GM23338 (cell line): ENCODE data around the gene ETV6.

Experiments
- CREB1 ChIP-seq: fragments of 250-450 bp; sonication (Bioruptor Pico); IDR thresholded peaks from 2 replicates; pipeline ENCODE4 v1.5.0; 2020; ENCODE audit warnings: low read depth, mild to moderate bottlenecking, moderate library complexity
- ETS1 ChIP-seq: IDR thresholded peaks from 2 replicates; pipeline ENCODE4 v1.6.1; 2016; ENCODE audit warnings: antibody characterized with exemption
- EZH2 ChIP-seq: fragments of 200-600 bp; sonication (generic); IDR thresholded peaks from one replicate; pipeline ENCODE4 v1.8.0; 2017; ENCODE audit warnings: antibody characterized with exemption, mild to moderate bottlenecking, low read depth; ENCODE audit not compliant: unreplicated experiment
- EZH2phosphoT487 ChIP-seq: fragments of 200-600 bp; sonication (generic); IDR thresholded peaks from one replicate; pipeline ENCODE4 v1.8.1; 2018; ENCODE audit warnings: antibody characterized with exemption; ENCODE audit not compliant: unreplicated experiment
- JUNB ChIP-seq: IDR thresholded peaks from one replicate; pipeline ENCODE4 v1.6.1; 2016; ENCODE audit warnings: antibody characterized with exemption; ENCODE audit not compliant: unreplicated experiment
- NANOG ChIP-seq: IDR thresholded peaks from 2 replicates; pipeline ENCODE4 v1.6.1; 2016; ENCODE audit warnings: antibody characterized with exemption, borderline replicate concordance
- POLR2AphosphoS5 ChIP-seq: IDR thresholded peaks from 2 replicates; pipeline ENCODE4 v1.6.1; 2016; ENCODE audit warnings: antibody characterized with exemption, low read depth
- ZNF114 ChIP-seq: fragments of 250-450 bp; sonication (Bioruptor Pico); IDR thresholded peaks from 2 replicates; pipeline ENCODE4 v1.5.0; 2020; ENCODE audit warnings: mild to moderate bottlenecking, moderate library complexity
- ZNF331 ChIP-seq: fragments of 250-450 bp; sonication (Bioruptor Pico); IDR thresholded peaks from 2 replicates; pipeline ENCODE4 v1.5.0; 2020; ENCODE audit warnings: low read depth, mild to moderate bottlenecking, moderate library complexity
- ZNF462 ChIP-seq: fragments of 250-450 bp; sonication (Bioruptor Pico); IDR thresholded peaks from 2 replicates; pipeline ENCODE4 v1.5.0; 2020; ENCODE audit warnings: mild to moderate bottlenecking, moderate library complexity
- TF ChIP-seq, protein P1 (sequence below), 2 experiments: fragments of 200-600 bp in 1 of 2; sonication (generic) in 1 of 2; conservative IDR thresholded peaks; 2 replicates each; pipeline versions ENCODE4 v1.5.1 to v1.6.1; 2016 to 2017; ENCODE audit warnings: antibody characterized with exemption in 2 of 2, low read depth in 2 of 2, mild to moderate bottlenecking in 2 of 2, moderate library complexity in 1 of 2
- TF ChIP-seq, protein P2 (sequence below): IDR thresholded peaks from one replicate; pipeline ENCODE4 v1.6.1; 2018; ENCODE audit warnings: antibody characterized with exemption; ENCODE audit not compliant: unreplicated experiment

DNA sequence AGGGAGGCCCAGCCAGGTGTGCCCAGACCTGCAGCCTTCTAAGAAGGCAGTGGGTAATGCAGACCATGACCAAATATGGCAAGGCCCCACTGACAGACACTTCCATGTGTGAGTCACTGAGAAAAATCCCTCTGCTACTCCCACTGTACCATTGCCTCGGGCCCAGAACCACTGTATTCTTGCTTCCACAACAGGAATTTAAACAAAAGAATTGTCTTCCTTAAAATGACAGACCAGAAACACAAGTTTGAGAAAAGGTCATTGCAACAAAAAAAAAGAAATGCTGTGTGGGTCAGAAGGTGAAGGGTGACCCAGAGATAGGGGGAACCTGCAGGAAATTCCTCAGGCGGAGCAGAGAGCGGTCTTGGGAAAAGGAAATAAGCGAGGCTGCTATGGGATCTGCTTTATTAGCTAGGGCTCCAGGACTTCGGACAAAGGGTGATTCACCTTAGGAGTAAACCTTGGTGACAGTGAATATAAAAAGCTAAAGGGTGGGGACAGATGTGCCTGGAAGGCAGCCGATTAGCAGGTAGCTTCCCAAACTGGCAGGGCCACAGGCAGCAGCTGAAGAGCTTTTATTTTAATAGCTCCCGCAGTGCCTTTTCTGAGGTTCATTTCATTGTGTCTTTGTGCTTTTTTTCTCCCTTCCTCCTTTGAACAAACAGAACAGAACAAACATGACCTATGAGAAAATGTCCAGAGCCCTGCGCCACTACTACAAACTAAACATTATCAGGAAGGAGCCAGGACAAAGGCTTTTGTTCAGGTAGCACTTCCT lies 236.0 kb downstream of the ETV6 start:
- TF ChIP-seq, protein P1, sequence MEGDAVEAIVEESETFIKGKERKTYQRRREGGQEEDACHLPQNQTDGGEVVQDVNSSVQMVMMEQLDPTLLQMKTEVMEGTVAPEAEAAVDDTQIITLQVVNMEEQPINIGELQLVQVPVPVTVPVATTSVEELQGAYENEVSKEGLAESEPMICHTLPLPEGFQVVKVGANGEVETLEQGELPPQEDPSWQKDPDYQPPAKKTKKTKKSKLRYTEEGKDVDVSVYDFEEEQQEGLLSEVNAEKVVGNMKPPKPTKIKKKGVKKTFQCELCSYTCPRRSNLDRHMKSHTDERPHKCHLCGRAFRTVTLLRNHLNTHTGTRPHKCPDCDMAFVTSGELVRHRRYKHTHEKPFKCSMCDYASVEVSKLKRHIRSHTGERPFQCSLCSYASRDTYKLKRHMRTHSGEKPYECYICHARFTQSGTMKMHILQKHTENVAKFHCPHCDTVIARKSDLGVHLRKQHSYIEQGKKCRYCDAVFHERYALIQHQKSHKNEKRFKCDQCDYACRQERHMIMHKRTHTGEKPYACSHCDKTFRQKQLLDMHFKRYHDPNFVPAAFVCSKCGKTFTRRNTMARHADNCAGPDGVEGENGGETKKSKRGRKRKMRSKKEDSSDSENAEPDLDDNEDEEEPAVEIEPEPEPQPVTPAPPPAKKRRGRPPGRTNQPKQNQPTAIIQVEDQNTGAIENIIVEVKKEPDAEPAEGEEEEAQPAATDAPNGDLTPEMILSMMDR (conservative IDR thresholded peaks at IDR 0.05; ENCODE audit: low read depth in 2 of 2), result no peak
- TF ChIP-seq CREB1 (CRISPR knock-in tag) (no peak), EZH2 (no peak), NANOG (no peak), EZH2phosphoT487 (no peak), POLR2AphosphoS5 (no peak), ZNF331 (CRISPR knock-in tag) (no peak), JUNB (no peak), ZNF462 (no peak), ZNF114 (CRISPR knock-in tag) (no peak), ETS1 (no peak)
- TF ChIP-seq, protein P2, sequence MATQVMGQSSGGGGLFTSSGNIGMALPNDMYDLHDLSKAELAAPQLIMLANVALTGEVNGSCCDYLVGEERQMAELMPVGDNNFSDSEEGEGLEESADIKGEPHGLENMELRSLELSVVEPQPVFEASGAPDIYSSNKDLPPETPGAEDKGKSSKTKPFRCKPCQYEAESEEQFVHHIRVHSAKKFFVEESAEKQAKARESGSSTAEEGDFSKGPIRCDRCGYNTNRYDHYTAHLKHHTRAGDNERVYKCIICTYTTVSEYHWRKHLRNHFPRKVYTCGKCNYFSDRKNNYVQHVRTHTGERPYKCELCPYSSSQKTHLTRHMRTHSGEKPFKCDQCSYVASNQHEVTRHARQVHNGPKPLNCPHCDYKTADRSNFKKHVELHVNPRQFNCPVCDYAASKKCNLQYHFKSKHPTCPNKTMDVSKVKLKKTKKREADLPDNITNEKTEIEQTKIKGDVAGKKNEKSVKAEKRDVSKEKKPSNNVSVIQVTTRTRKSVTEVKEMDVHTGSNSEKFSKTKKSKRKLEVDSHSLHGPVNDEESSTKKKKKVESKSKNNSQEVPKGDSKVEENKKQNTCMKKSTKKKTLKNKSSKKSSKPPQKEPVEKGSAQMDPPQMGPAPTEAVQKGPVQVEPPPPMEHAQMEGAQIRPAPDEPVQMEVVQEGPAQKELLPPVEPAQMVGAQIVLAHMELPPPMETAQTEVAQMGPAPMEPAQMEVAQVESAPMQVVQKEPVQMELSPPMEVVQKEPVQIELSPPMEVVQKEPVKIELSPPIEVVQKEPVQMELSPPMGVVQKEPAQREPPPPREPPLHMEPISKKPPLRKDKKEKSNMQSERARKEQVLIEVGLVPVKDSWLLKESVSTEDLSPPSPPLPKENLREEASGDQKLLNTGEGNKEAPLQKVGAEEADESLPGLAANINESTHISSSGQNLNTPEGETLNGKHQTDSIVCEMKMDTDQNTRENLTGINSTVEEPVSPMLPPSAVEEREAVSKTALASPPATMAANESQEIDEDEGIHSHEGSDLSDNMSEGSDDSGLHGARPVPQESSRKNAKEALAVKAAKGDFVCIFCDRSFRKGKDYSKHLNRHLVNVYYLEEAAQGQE, result no peak
